IPS-20b (cell line): ENCODE data around the gene CYP39A1.

Experiments used
- H3K27ac ChIP-seq: one replicate; pipeline ENCODE4 v1.5.1; 2013; ENCODE audit warnings: low read length
- H3K27me3 ChIP-seq: 2 replicates; pipeline ENCODE4 v1.6.1; 2013; ENCODE audit warnings: mild to moderate bottlenecking, low read length, inconsistent platforms; ENCODE audit not compliant: insufficient read depth
- H3K36me3 ChIP-seq: 2 replicates; pipeline ENCODE4 v1.6.1; 2013; ENCODE audit warnings: low read depth, mild to moderate bottlenecking, inconsistent platforms, low read length, moderate library complexity; ENCODE audit not compliant: insufficient read depth
- H3K4me1 ChIP-seq: 2 replicates; pipeline ENCODE4 v1.6.1; 2013; ENCODE audit warnings: mild to moderate bottlenecking, control low read depth, inconsistent platforms, low read length, moderate library complexity; ENCODE audit not compliant: insufficient read depth
- H3K4me3 ChIP-seq: 2 replicates; pipeline ENCODE4 v1.5.1; 2013; ENCODE audit warnings: mild to moderate bottlenecking, low read length, inconsistent platforms
- H3K9ac ChIP-seq: 2 replicates; pipeline ENCODE4 v1.6.1; 2013; ENCODE audit warnings: low read depth, mild to moderate bottlenecking, inconsistent platforms, low read length, moderate library complexity
- H3K9me3 ChIP-seq: 2 replicates; pipeline ENCODE4 v1.6.1; 2013; ENCODE audit warnings: mild to moderate bottlenecking, low read depth, low read length, inconsistent platforms; ENCODE audit not compliant: insufficient read depth

Gene CYP39A1, protein sequence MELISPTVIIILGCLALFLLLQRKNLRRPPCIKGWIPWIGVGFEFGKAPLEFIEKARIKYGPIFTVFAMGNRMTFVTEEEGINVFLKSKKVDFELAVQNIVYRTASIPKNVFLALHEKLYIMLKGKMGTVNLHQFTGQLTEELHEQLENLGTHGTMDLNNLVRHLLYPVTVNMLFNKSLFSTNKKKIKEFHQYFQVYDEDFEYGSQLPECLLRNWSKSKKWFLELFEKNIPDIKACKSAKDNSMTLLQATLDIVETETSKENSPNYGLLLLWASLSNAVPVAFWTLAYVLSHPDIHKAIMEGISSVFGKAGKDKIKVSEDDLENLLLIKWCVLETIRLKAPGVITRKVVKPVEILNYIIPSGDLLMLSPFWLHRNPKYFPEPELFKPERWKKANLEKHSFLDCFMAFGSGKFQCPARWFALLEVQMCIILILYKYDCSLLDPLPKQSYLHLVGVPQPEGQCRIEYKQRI

DNA sequence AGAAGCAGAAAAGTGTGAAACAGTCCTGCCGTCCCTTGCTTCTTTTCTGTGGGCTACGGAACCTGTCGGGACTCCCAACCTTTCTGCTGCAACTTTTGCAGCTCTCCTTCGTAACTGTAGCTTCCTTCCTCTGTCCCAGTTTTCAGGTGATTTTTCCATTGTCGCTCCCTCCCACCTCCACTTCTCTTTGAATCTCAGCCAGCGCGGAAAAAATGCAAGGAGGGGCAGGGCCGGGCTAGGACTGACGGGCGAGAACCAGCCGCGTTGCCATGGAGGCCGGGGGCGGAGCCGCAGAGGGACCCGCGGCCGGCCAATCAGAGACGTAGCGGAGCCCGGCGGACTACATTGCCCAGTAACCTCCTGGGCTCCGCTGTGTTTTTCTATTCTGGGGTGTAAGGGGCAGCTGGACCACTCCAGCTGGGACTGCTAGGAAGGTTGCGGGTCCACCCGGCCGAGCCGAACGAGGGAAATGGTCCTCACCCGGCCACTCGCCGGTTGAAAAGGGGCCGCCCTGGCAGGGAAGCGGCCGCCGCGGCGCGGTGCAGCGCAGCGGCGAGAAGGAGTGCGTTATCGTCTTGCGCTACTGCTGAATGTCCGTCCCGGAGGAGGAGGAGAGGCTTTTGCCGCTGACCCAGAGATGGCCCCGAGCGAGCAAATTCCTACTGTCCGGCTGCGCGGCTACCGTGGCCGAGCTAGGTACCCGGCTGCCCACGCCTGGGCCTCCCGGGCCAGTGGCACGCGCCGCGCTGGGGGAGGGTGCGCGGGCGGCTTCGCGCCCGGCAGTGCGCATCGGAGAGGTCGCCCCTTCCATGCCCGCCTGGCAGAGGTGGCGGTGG, at the start of gene CYP39A1, which contains the start of gene SLC25A27:
Gene CYP39A1 (minus strand): TSS at position 216 of the 836 bp plus-strand sequence. CDS start 236 bp downstream, outside the sequence.
Gene SLC25A27 (plus strand): TSS at position 373 of the 836 bp plus-strand sequence. CDS start 218 bp downstream, at position 591.
- Histone ChIP-seq H3K36me3 (no peaks in the 10 kb centered on the region), H3K27me3 (peaks cover 24% of the 10 kb centered on the region), H3K4me1 (no peaks in the 10 kb centered on the region), H3K9me3 (no peaks in the 10 kb centered on the region), H3K27ac (no peak within 1 kb of the TSS), H3K9ac (peak within 1 kb of the TSS; percentile 77; the same call in 1 of the 2 replicates), H3K4me3 (peak within 1 kb of the TSS; percentile 81)

GRCh38 chr6:46699970-46700369, 47.4 kb upstream of the CYP39A1 start:
- no peak overlapping the region for H3K9ac ChIP-seq
- H3K9me3 ChIP-seq, result no peaks in the 10 kb centered on the region
- no peak overlapping the region for H3K4me3 ChIP-seq
- H3K4me1 ChIP-seq, result no peaks in the 10 kb centered on the region
- H3K27me3 ChIP-seq, result no peaks in the 10 kb centered on the region
- no peaks in the 10 kb centered on the region for H3K36me3 ChIP-seq
- no peak overlapping the region for H3K27ac ChIP-seq

- H3K9me3 ChIP-seq, result no peaks in the 10 kb centered on the region
- H3K4me3 ChIP-seq, result no peak overlapping the region
- no peak overlapping the region for H3K9ac ChIP-seq
- H3K4me1 ChIP-seq, result no peaks in the 10 kb centered on the region
- H3K27me3 ChIP-seq, result no peaks in the 10 kb centered on the region
- no peak overlapping the region for H3K27ac ChIP-seq
- H3K36me3 ChIP-seq, result no peaks in the 10 kb centered on the region
Measured at GRCh38 chr6:46690911-46691451, 38.4 kb upstream of the CYP39A1 start.

DNA sequence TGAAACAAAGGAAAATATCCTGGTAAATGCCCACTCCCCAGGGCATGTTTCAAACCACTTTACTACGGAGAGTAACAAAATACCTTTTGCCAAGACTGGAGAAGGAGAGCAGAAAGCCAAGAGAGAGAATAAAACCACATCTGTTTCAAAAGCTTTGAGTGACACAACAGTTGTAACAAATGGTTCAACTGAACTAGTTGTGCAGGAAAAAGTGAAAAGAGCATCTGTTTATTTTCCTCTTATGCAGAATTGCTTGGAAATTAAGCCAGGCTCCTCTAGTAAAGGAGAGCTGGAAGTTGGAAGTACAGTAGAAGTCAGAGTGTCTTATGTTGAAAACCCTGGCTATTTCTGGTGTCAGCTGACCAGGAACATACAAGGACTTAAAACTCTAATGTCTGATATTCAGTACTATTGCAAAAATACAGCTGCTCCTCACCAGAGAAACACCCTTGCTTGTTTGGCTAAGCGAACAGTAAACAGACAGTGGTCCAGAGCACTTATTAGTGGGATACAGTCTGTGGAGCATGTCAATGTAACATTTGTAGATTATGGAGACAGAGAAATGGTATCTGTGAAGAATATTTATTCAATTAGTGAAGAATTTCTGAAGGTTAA, 37.6 kb upstream of the CYP39A1 start:
- no peaks in the 10 kb centered on the region for H3K4me1 ChIP-seq
- no peaks in the 10 kb centered on the region for H3K27me3 ChIP-seq
- no peak overlapping the region for H3K4me3 ChIP-seq
- H3K27ac ChIP-seq, result no peak overlapping the region
- no peak overlapping the region for H3K9ac ChIP-seq
- H3K36me3 ChIP-seq, result no peaks in the 10 kb centered on the region
- H3K9me3 ChIP-seq, result no peaks in the 10 kb centered on the region

DNA sequence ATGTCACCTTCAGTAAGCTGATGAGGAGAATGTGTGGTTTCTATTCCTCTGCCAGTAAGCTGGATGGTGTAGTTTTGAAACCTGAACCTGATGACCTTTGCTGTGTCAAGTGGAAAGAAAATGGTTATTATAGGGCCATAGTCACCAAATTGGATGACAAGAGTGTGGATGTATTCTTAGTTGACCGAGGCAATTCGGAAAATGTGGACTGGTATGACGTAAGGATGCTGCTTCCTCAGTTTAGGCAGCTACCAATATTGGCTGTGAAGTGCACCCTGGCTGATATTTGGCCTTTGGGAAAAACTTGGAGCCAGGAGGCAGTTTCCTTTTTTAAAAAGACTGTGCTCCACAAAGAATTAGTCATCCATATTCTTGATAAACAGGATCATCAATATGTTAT, 37.0 kb upstream of the CYP39A1 start:
- Histone ChIP-seq H3K27me3 (no peaks in the 10 kb centered on the region), H3K36me3 (no peaks in the 10 kb centered on the region), H3K4me1 (no peaks in the 10 kb centered on the region), H3K4me3 (no peak overlapping the region), H3K27ac (no peak overlapping the region), H3K9me3 (no peaks in the 10 kb centered on the region), H3K9ac (no peak overlapping the region)

GRCh38 chr6:46688966-46689335, 36.3 kb upstream of the CYP39A1 start:
- no peak overlapping the region for H3K9ac ChIP-seq
- no peaks in the 10 kb centered on the region for H3K36me3 ChIP-seq
- no peaks in the 10 kb centered on the region for H3K27me3 ChIP-seq
- H3K4me1 ChIP-seq, result no peaks in the 10 kb centered on the region
- H3K4me3 ChIP-seq, result no peak overlapping the region
- H3K9me3 ChIP-seq, result no peaks in the 10 kb centered on the region
- H3K27ac ChIP-seq, result no peak overlapping the region

DNA sequence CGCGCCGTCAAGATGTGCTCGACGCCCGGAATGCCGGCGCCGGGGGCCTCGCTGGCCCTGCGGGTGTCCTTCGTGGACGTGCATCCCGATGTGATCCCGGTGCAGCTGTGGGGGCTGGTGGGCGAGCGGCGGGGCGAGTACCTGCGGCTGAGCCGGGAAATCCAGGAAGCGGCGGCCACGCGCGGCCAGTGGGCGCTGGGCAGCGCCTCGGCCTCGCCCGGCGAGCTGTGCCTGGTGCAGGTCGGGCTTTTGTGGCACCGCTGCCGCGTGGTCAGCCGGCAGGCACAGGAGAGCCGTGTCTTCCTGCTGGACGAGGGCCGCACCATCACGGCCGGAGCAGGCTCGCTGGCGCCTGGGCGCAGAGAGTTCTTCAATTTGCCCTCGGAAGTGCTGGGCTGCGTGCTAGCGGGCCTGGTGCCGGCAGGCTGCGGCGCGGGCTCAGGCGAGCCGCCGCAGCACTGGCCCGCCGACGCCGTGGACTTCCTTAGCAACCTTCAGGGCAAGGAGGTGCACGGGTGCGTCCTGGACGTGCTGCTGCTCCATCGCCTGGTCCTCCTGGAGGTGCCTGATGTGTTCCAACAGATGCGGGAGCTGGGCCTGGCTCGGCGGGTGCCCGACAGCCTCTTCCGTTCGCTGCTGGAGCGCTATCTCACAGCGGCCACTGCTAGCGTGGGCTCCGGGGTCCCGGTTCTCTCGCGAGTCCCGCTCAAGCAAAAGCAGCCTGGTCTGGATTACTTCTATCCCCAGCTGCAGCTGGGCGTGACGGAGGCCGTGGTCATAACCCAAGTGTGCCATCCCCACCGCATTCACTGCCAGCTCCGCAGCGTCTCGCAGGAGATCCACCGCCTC, 35.7 kb upstream of the CYP39A1 start:
- Histone ChIP-seq H3K9me3 (no peaks in the 10 kb centered on the region), H3K27me3 (no peaks in the 10 kb centered on the region), H3K36me3 (no peaks in the 10 kb centered on the region), H3K9ac (no peak overlapping the region), H3K27ac (no peak overlapping the region), H3K4me1 (no peaks in the 10 kb centered on the region), H3K4me3 (no peak overlapping the region)

DNA sequence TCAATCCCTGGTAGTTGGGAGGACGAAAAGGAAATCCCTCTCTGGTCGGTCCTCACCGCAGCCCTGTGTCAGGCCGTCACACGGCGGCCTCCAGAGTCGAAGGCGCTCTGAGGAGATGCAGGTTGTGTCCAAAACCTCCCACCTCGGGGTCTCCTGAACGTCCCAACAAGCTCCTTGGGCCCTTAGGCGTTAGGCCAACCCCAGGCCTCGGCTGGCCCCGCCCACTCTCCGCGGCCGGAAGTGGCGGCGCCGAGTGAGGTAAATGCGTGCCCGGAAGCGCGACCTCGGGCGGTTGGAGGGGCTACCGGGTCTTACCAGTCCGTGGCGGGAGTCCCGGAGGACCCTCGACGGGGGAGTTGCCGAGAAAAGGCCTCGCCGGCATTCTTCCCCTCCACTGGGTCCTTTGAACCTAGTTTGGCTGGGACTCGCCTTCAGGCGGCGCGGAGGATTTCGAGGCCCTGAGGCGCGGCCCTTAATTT, 35.0 kb upstream of the CYP39A1 start, which contains the start of gene TDRD6:
Gene TDRD6 (plus strand): TSS at position 267 of the 479 bp plus-strand sequence. CDS start 244 bp downstream, outside the sequence.
- Histone ChIP-seq H3K4me1 (no peaks in the 10 kb centered on the region), H3K27me3 (no peaks in the 10 kb centered on the region), H3K9me3 (no peaks in the 10 kb centered on the region)

GRCh38 chr6:46684771-46685170, 32.2 kb upstream of the CYP39A1 start:
- Histone ChIP-seq H3K27ac (no peak overlapping the region), H3K4me1 (no peaks in the 10 kb centered on the region), H3K36me3 (no peaks in the 10 kb centered on the region), H3K27me3 (no peaks in the 10 kb centered on the region), H3K9me3 (no peaks in the 10 kb centered on the region), H3K4me3 (no peak overlapping the region), H3K9ac (no peak overlapping the region)

More for the DNA sequence above, 35.0 kb upstream of the CYP39A1 start, which contains the start of gene TDRD6:
- Histone ChIP-seq H3K9ac (no peak within 1 kb of the TSS), H3K27ac (no peak within 1 kb of the TSS), H3K36me3 (no peaks in the 10 kb centered on the region), H3K4me3 (no peak within 1 kb of the TSS)

GRCh38 chr6:46677314-46677654, 24.7 kb upstream of the CYP39A1 start:
- no peaks in the 10 kb centered on the region for H3K36me3 ChIP-seq
- H3K27ac ChIP-seq, result no peak overlapping the region

More at GRCh38 chr6:46677314-46677654, 24.7 kb upstream of the CYP39A1 start:
- Histone ChIP-seq H3K4me1 (peaks cover 3% of the 10 kb centered on the region; the same call in 1 of the 2 replicates), H3K27me3 (no peaks in the 10 kb centered on the region), H3K4me3 (no peak overlapping the region), H3K9ac (no peak overlapping the region), H3K9me3 (no peaks in the 10 kb centered on the region)
